DOHH2 (cell line): Measurements from ENCODE around the gene ACYP2.
"Not testable (repeated sequence)": the region's sequence is repeated elsewhere in the genome, so short reads cannot be mapped to it uniquely, and the experiment has no call there.

Experiments used
- H3F3A ChIP-seq: fragments of 200-600 bp; sonication (generic), shearing (Covaris generic); 2 replicates; pipeline ENCODE4 v1.6.0; 2016; ENCODE audit warnings: antibody characterized with exemption, mild to moderate bottlenecking; ENCODE audit not compliant: control insufficient read depth, insufficient read depth
- H3K27ac ChIP-seq: fragments of 200-600 bp; sonication (generic); 2 replicates; pipeline ENCODE4 v1.5.1; 2014; ENCODE audit warnings: low read depth, mild to moderate bottlenecking, low read length, moderate library complexity
- H3K27me3 ChIP-seq: fragments of 200-600 bp; sonication (generic); 2 replicates; pipeline ENCODE4 v1.6.1; 2014; ENCODE audit warnings: mild to moderate bottlenecking, low read length, mixed read lengths; ENCODE audit not compliant: control insufficient read depth
- H3K36me3 ChIP-seq: fragments of 200-600 bp; sonication (generic); 2 replicates; pipeline ENCODE4 v1.6.1; 2014; ENCODE audit warnings: mild to moderate bottlenecking, low read length, moderate library complexity, mixed read lengths; ENCODE audit not compliant: control insufficient read depth
- H3K4me1 ChIP-seq: fragments of 200-600 bp; sonication (generic); 2 replicates; pipeline ENCODE4 v1.6.1; 2014; ENCODE audit warnings: mild to moderate bottlenecking, low read length, mixed read lengths; ENCODE audit not compliant: control insufficient read depth
- H3K4me2 ChIP-seq: fragments of 200-600 bp; sonication (generic); 2 replicates; pipeline ENCODE4 v1.6.0; 2014; ENCODE audit warnings: mild to moderate bottlenecking, low read length, moderate library complexity
- H3K4me3 ChIP-seq: fragments of 200-600 bp; sonication (generic); 2 replicates; pipeline ENCODE4 v1.5.1; 2014; ENCODE audit warnings: mild to moderate bottlenecking, low read length, mixed read lengths
- H3K79me2 ChIP-seq: fragments of 200-600 bp; sonication (generic); 2 replicates; pipeline ENCODE4 v1.6.1; 2014; ENCODE audit warnings: mild to moderate bottlenecking, low read length, mixed read lengths; ENCODE audit not compliant: control insufficient read depth
- H3K9me2 ChIP-seq: fragments of 200-600 bp; sonication (generic); replicated peaks from 2 replicates; pipeline ENCODE4 v1.6.1; 2014; ENCODE audit warnings: mild to moderate bottlenecking, low read length, mixed read lengths; ENCODE audit not compliant: control insufficient read depth
- H3K9me3 ChIP-seq: fragments of 200-600 bp; sonication (generic); 2 replicates; pipeline ENCODE4 v1.6.1; 2014; ENCODE audit warnings: antibody characterized with exemption, low read length, mixed read lengths; ENCODE audit not compliant: control insufficient read depth, insufficient read depth
- H4K20me1 ChIP-seq: fragments of 200-600 bp; sonication (generic); 2 replicates; pipeline ENCODE4 v1.6.0; 2014; ENCODE audit warnings: low read depth, mild to moderate bottlenecking, antibody characterized with exemption, low read length, moderate library complexity; ENCODE audit not compliant: control insufficient read depth, insufficient read depth
- CTCF ChIP-seq: fragments of 200-600 bp; sonication (generic); IDR thresholded peaks from one replicate; pipeline ENCODE4 v1.5.1; 2014; ENCODE audit warnings: antibody characterized with exemption, mild to moderate bottlenecking, low read depth, low read length; ENCODE audit not compliant: poor library complexity, severe bottlenecking
- EZH2phosphoT487 ChIP-seq: fragments of 200-600 bp; sonication (generic); IDR thresholded peaks from 2 replicates; pipeline ENCODE4 v1.6.1; 2017; ENCODE audit warnings: borderline replicate concordance, mild to moderate bottlenecking, antibody characterized with exemption, low read length, moderate library complexity, mixed read lengths

Gene ACYP2

DNA sequence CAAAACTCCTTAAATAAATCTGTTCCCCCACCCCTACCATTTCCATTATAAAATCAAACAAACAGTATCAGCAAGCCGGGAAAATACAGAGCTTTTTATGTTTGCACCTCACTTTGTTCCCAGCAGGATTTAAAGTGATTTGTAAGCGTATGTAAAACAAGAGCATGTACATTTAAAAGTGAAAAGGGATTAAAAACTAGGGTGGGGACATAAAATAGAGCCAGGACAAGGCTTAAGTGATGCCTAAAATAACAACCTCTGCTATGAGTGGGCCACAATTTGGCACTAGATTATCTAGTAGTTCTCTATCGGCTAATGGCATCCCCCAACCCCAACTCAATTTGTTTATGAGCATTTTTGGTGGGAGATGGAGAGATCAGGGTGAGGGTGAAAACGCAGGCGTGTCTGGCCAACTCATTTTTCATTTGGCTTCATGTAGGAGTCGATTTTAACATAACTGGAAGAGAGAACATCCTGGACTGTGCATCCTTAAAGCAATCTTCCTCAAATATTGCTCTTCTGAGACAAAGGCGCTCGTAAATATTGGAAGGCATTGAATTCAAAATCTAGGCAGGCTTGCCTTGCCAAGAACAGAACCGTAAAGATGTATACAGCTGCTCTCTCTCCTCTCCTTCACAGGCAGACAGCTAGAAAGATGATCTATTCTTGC is 175.1 kb downstream of the ACYP2 start:
- H4K20me1 ChIP-seq: no peaks in the 10 kb centered on the region
- no peaks in the 10 kb centered on the region for H3K9me2 ChIP-seq
- H3K79me2 ChIP-seq: no peaks in the 10 kb centered on the region
- no peak for TF ChIP-seq EZH2phosphoT487
- TF ChIP-seq CTCF: no peak
- H3K36me3 ChIP-seq: no peaks in the 10 kb centered on the region
- no peak overlapping the region for H3K4me2 ChIP-seq
- no peaks in the 10 kb centered on the region for H3F3A ChIP-seq
- H3K27me3 ChIP-seq: no peaks in the 10 kb centered on the region
- no peak overlapping the region for H3K4me3 ChIP-seq
- no peaks in the 10 kb centered on the region for H3K9me3 ChIP-seq
- no peak overlapping the region for H3K27ac ChIP-seq
- H3K4me1 ChIP-seq: no peaks in the 10 kb centered on the region

DNA sequence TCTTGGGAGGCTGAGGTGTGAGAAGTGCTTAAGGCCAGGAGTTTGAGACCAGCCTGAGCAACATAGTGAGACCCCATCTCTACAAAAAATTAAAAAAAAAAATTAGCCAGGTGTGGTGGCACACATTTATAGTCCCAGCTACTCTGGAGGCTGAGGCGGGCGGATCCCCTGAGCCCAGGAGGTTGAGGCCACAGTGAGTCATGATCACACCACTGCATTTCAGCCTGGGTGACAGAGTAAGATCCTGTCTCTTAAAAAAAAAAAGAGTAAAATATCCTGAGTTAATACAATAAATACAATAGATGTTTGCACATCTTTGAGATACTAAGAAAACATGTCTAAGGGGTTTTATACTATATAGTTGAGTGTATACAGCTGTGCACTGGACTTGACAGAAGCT is 179.2 kb downstream of the ACYP2 start:
- not testable (repeated sequence) for H3K27ac ChIP-seq, H4K20me1 ChIP-seq, H3K9me3 ChIP-seq, H3K4me1 ChIP-seq, H3K27me3 ChIP-seq, H3K9me2 ChIP-seq, H3K4me2 ChIP-seq, H3F3A ChIP-seq, H3K36me3 ChIP-seq, H3K4me3 ChIP-seq, H3K79me2 ChIP-seq

GRCh38 chr2:54295911-54296310 is 180.5 kb downstream of the ACYP2 start:
- Histone ChIP-seq H3K9me2 (no peaks in the 10 kb centered on the region), H3K27ac (no peak overlapping the region), H3K4me3 (no peak overlapping the region), H3K9me3 (no peaks in the 10 kb centered on the region), H3F3A (no peaks in the 10 kb centered on the region), H3K36me3 (no peaks in the 10 kb centered on the region), H3K4me1 (no peaks in the 10 kb centered on the region), H4K20me1 (no peaks in the 10 kb centered on the region), H3K27me3 (no peaks in the 10 kb centered on the region), H3K79me2 (no peaks in the 10 kb centered on the region), H3K4me2 (no peak overlapping the region)
- no peak for TF ChIP-seq CTCF
- TF ChIP-seq EZH2phosphoT487: no peak

DNA sequence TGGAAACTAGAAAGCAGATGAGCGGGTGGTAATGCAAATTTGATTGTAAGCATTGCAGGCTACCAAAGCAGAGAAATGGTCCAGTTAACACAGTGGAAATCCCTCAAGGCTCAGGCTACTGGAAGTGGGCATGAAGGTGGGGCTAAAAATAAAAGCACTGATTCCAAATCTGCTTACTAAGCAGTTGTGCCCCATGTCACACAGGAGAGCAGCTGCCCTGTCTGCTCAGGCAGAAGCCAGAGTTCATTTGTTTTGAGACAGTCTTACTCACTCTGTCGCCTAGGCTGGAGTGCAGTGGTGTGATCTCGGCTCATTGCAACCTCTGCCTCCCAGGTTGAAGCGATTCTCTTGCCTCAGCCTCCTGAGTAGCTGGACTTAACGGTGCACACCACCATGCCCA is 183.1 kb downstream of the ACYP2 start:
- no peaks in the 10 kb centered on the region for H3K4me1 ChIP-seq
- no peaks in the 10 kb centered on the region for H3K9me3 ChIP-seq
- H3K4me2 ChIP-seq: no peak overlapping the region
- no peak overlapping the region for H3K4me3 ChIP-seq
- H3F3A ChIP-seq: no peaks in the 10 kb centered on the region
- H3K9me2 ChIP-seq: no peaks in the 10 kb centered on the region
- no peaks in the 10 kb centered on the region for H4K20me1 ChIP-seq
- no peaks in the 10 kb centered on the region for H3K36me3 ChIP-seq
- no peak for TF ChIP-seq CTCF
- no peak for TF ChIP-seq EZH2phosphoT487
- H3K27ac ChIP-seq: no peak overlapping the region
- no peaks in the 10 kb centered on the region for H3K79me2 ChIP-seq
- no peaks in the 10 kb centered on the region for H3K27me3 ChIP-seq
